Measurements from ENCODE around the gene GPX6. TPM values are rescaled to one million over a fixed set of nuclear protein-coding genes. Genes with fewer than 3 reads are reported as not detected.

The GPX6 gene
- total RNA-seq, 4 donors from 2014 or later = not detected

Other genes starting within 250 kb of the GPX6 start
- gene ZSCAN26, start 248.7 kb downstream of the GPX6 start, total RNA-seq = 10 to 100 TPM; 20.9 to 41.2 (median 36.2) TPM
- 1 to 10 TPM; 1.4 to 5.4 (median 4.1) TPM for gene PGBD1, start 234.2 kb downstream of the GPX6 start, total RNA-seq
- 10 to 100 TPM; 17.2 to 70.1 (median 57.5) TPM for gene ZSCAN31, start 179.6 kb downstream of the GPX6 start, total RNA-seq
- 10 to 100 TPM in 1 of 4 donors, 1 to 10 TPM in 3; 7.0 to 10.5 (median 8.6) TPM for gene ZKSCAN3, start 165.8 kb downstream of the GPX6 start, total RNA-seq
- gene ZSCAN12, start 116.0 kb downstream of the GPX6 start, total RNA-seq = 10 to 100 TPM in 2 of 4 donors, 1 to 10 TPM in 2; 8.1 to 13.3 (median 9.5) TPM
- gene ZSCAN23, start 72.3 kb downstream of the GPX6 start, total RNA-seq = 1 to 10 TPM; 4.1 to 8.2 (median 6.6) TPM
- gene GPX5, start 10.1 kb upstream of the GPX6 start, total RNA-seq = not detected

Measured in thyroid gland (tissue), 4 donors.